Right lobe of liver (tissue), 6 donors: Measurements from ENCODE around the gene MGAT4C. TPM values are rescaled to one million over a fixed set of nuclear protein-coding genes. Genes with fewer than 3 reads are reported as not detected.

Experiments used
- ATAC-seq, 4 donors: fragments of 200-7000 bp; cut with Tn5 transposase; one replicate each; pipeline ENCODE4 v1.9.1; 2020; ENCODE audit warnings: mild to moderate bottlenecking in 4 of 4, moderate library complexity in 4 of 4
- DNase-seq, 3 donors: peaks; one replicate each; pipeline ENCODE4 v3.0.0-alpha.2; 2020
- H3K27ac ChIP-seq, 3 donors: fragments of 200-600 bp; one replicate each; pipeline ENCODE4 v1.8.0; 2022
- H3K27me3 ChIP-seq, 2 donors: fragments of 200-600 bp; one replicate each; pipeline ENCODE4 v1.8.0; 2022
- H3K36me3 ChIP-seq, 4 donors: fragments of 200-600 bp; sonication (generic) in 1 of 4; one replicate each; pipeline versions ENCODE4 v1.5.1 to v1.8.0; 2017 to 2022; ENCODE audit warnings: control low read depth in 1 of 4
- H3K4me1 ChIP-seq, 4 donors: fragments of 200-600 bp; sonication (generic) in 1 of 4; one replicate each; pipeline versions ENCODE4 v1.5.1 to v1.8.0; 2017 to 2022; ENCODE audit warnings: control low read depth in 1 of 4
- H3K4me3 ChIP-seq, 3 donors: fragments of 200-600 bp; one replicate each; pipeline ENCODE4 v1.8.0; 2022
- H3K9me3 ChIP-seq, 4 donors: fragments of 200-600 bp; sonication (generic) in 1 of 4; one replicate each; pipeline versions ENCODE4 v1.5.1 to v1.8.0; 2017 to 2022; ENCODE audit warnings: control low read depth in 1 of 4
- CTCF ChIP-seq, 4 donors: fragments of 200-600 bp in 3 of 4; fragments of 450-650 bp in 1 of 4; IDR thresholded peaks; one replicate each; pipeline versions ENCODE4 v1.5.1 to v1.8.0; 2016 to 2022; ENCODE audit warnings: antibody characterized with exemption in 4 of 4, mild to moderate bottlenecking in 2 of 4
- POLR2A ChIP-seq: fragments of 450-650 bp; IDR thresholded peaks from one replicate; pipeline ENCODE4 v1.6.1; 2017; ENCODE audit warnings: antibody characterized with exemption, mild to moderate bottlenecking
- WGBS: methylation state at CpG from one replicate; pipeline ENCODE4 v1.1.6; 2018; ENCODE audit warnings: low coverage, low lambda C conversion rate; ENCODE audit not compliant: insufficient coverage; ENCODE audit errors: missing lambda C conversion rate; 5-methylcytosine and 5-hydroxymethylcytosine counted together
- intact Hi-C, 2 donors: fragments of 100-400 bp; cut with DNase I; formaldehyde crosslinking; loops; one replicate each; pipeline versions ENCODE4 v1.11.2 to v1.14.1; 2022
- total RNA-seq, 6 experiments: library from RNA; depleted of rRNA in 2 of 6; stranded (reverse); fragments of >200 nt in 2 of 6; fragmentation: NEBNext Ultra II Directional in 3 of 6; extraction: Animal tissue kit (Norgen Biotek cat#: 25700) in 3 of 6; gene quantifications; one replicate each; pipeline versions ENCODE4 v1.1.0 to v1.2.4, GENCODE V29; 2016 to 2023
- donor health status: DM: no; HTN: yes; CAD: no.
- donor health status: DM: no; HTN: no; CAD: no.
- donor health status: DM: no; HTN: no; CAD: no.
- donor health status: DM: no; HTN: yes; CAD: no.
- donor health status: DM: no; HTN: yes; CAD: no.

Gene MGAT4C
- total RNA-seq, 6 experiments from 2014 or later, result 0.06 to 0.55 (median 0.07) TPM; not detected in 1

- H3K27me3 ChIP-seq, result no peaks in the 10 kb centered on the region
- no peak overlapping the region for H3K27ac ChIP-seq
- H3K4me1 ChIP-seq, result no peaks in the 10 kb centered on the region
- no peak overlapping the region for H3K4me3 ChIP-seq
- ATAC-seq (no peak), DNase-seq (no peak)
- TF ChIP-seq CTCF (IDR thresholded peaks at IDR 0.05) (no peak), POLR2A (no peak)
- intact Hi-C loops, result no loop called here
- WGBS, result 37% methylated on average over 1 of the region's 1 CpG
- H3K9me3 ChIP-seq, result no peaks in the 10 kb centered on the region
- no peaks in the 10 kb centered on the region for H3K36me3 ChIP-seq
Measured at GRCh38 chr12:85975716-85976115, 280.5 kb downstream of the MGAT4C start.

- H3K4me1 ChIP-seq, result no peaks in the 10 kb centered on the region
- TF ChIP-seq POLR2A (no peak), CTCF (IDR thresholded peaks at IDR 0.05) (no peak)
- DNase-seq (no peak), ATAC-seq (no peak)
- no peaks in the 10 kb centered on the region for H3K27me3 ChIP-seq
- intact Hi-C loops, result no loop called here
- H3K4me3 ChIP-seq, result no peak overlapping the region
- no peak overlapping the region for H3K27ac ChIP-seq
- no peaks in the 10 kb centered on the region for H3K9me3 ChIP-seq
- no peaks in the 10 kb centered on the region for H3K36me3 ChIP-seq
Measured at GRCh38 chr12:85971800-85972199, 284.4 kb downstream of the MGAT4C start.

DNA sequence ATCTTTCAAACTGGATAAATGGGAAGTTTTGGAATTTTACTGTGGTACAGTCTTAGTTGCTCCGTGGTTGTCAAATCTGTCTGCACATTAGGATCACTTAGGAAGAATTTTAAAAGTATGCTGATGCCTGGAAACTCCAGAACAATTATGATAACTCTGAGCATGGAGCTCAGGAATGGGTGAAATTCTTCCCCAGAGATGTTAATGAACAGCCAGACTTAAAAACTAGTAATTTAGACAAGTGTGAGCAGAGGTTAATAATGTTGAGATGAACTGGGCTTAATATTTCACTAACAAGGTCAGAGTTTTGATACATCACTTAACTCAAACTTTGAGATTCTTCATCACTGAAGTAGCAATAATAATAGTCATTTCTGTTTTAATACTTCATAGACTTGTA is 287.6 kb downstream of the MGAT4C start:
- 36% methylated on average over 1 of the region's 1 CpG for WGBS
- no peak overlapping the region for H3K27ac ChIP-seq
- no peak for DNase-seq
- ATAC-seq, result no peak
- intact Hi-C loops, result no loop called here
- no peaks in the 10 kb centered on the region for H3K36me3 ChIP-seq
- H3K27me3 ChIP-seq, result no peaks in the 10 kb centered on the region
- H3K9me3 ChIP-seq, result no peaks in the 10 kb centered on the region
- TF ChIP-seq POLR2A, result no peak
- no peak for TF ChIP-seq CTCF (IDR thresholded peaks at IDR 0.05)
- H3K4me3 ChIP-seq, result no peak overlapping the region
- no peaks in the 10 kb centered on the region for H3K4me1 ChIP-seq

DNA sequence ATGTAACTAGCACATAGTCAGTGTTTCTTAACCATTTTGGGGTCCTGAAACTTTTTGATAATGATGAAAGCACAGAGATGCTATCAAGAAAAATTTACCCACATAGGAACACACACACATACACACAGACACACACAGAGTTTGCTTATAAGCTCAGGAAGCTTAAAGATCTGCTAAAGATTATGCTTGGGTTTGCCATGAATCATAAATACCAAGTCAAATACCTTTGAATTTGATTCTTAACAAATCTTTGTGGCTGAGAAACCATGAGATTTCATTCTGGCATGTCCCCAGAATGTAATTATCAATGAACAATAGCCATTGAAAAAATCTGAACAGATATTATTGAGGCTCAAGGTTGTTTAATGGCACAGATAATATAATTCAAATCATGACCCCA is 292.9 kb downstream of the MGAT4C start:
- DNase-seq (no peak), ATAC-seq (no peak)
- Histone ChIP-seq H3K27ac (no peak overlapping the region), H3K4me1 (no peaks in the 10 kb centered on the region), H3K27me3 (no peaks in the 10 kb centered on the region), H3K36me3 (no peaks in the 10 kb centered on the region), H3K4me3 (no peak overlapping the region), H3K9me3 (no peaks in the 10 kb centered on the region)
- TF ChIP-seq POLR2A, result no peak
- no peak for TF ChIP-seq CTCF (IDR thresholded peaks at IDR 0.05)
- intact Hi-C loops, result no loop called here

GRCh38 chr12:85956081-85956480 is 300.1 kb downstream of the MGAT4C start:
- H3K27ac ChIP-seq, result no peak overlapping the region
- ATAC-seq (no peak), DNase-seq (no peak)
- no peak for TF ChIP-seq POLR2A
- no peak for TF ChIP-seq CTCF (IDR thresholded peaks at IDR 0.05)
- 35% methylated on average over 2 of the region's 2 CpGs for whole genome bisulfite sequencing
- H3K9me3 ChIP-seq, result no peaks in the 10 kb centered on the region
- H3K36me3 ChIP-seq, result no peaks in the 10 kb centered on the region
- H3K27me3 ChIP-seq, result no peaks in the 10 kb centered on the region
- intact Hi-C loops, result no loop called here
- H3K4me1 ChIP-seq, result no peaks in the 10 kb centered on the region
- no peak overlapping the region for H3K4me3 ChIP-seq
